ENCODE results near the gene B3GNT5. TPM values are rescaled to one million over a fixed set of nuclear protein-coding genes. Genes with fewer than 3 reads are reported as not detected.

B3GNT5 gene
- total RNA-seq, 1 experiment from 2014 or later, result 7.7 TPM

DNA sequence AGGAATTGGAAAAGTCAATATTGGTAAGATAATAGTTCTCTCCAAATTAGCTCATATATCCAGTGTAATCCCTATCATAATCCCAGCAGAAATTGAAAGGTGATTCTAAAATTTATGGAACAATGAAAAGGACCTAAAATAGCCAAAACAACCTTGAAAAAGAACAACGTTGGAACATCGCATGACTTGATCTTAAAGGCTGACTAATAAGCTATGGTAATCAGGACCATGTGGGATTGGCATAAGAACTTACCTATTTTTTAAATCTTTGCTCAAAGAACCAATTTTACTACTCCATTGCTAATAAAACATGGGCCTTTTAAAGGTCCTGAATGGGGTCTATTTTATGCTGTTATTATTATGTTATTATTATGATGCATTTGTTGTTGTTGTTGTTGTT lies 40.9 kb downstream of the B3GNT5 start (continued):
- TF ChIP-seq, protein P1, sequence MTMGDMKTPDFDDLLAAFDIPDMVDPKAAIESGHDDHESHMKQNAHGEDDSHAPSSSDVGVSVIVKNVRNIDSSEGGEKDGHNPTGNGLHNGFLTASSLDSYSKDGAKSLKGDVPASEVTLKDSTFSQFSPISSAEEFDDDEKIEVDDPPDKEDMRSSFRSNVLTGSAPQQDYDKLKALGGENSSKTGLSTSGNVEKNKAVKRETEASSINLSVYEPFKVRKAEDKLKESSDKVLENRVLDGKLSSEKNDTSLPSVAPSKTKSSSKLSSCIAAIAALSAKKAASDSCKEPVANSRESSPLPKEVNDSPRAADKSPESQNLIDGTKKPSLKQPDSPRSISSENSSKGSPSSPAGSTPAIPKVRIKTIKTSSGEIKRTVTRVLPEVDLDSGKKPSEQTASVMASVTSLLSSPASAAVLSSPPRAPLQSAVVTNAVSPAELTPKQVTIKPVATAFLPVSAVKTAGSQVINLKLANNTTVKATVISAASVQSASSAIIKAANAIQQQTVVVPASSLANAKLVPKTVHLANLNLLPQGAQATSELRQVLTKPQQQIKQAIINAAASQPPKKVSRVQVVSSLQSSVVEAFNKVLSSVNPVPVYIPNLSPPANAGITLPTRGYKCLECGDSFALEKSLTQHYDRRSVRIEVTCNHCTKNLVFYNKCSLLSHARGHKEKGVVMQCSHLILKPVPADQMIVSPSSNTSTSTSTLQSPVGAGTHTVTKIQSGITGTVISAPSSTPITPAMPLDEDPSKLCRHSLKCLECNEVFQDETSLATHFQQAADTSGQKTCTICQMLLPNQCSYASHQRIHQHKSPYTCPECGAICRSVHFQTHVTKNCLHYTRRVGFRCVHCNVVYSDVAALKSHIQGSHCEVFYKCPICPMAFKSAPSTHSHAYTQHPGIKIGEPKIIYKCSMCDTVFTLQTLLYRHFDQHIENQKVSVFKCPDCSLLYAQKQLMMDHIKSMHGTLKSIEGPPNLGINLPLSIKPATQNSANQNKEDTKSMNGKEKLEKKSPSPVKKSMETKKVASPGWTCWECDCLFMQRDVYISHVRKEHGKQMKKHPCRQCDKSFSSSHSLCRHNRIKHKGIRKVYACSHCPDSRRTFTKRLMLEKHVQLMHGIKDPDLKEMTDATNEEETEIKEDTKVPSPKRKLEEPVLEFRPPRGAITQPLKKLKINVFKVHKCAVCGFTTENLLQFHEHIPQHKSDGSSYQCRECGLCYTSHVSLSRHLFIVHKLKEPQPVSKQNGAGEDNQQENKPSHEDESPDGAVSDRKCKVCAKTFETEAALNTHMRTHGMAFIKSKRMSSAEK (CRISPR knock-in tag; IDR thresholded peaks at IDR 0.05; ENCODE audit: borderline replicate concordance), result no peak
- TF ChIP-seq, protein P2, sequence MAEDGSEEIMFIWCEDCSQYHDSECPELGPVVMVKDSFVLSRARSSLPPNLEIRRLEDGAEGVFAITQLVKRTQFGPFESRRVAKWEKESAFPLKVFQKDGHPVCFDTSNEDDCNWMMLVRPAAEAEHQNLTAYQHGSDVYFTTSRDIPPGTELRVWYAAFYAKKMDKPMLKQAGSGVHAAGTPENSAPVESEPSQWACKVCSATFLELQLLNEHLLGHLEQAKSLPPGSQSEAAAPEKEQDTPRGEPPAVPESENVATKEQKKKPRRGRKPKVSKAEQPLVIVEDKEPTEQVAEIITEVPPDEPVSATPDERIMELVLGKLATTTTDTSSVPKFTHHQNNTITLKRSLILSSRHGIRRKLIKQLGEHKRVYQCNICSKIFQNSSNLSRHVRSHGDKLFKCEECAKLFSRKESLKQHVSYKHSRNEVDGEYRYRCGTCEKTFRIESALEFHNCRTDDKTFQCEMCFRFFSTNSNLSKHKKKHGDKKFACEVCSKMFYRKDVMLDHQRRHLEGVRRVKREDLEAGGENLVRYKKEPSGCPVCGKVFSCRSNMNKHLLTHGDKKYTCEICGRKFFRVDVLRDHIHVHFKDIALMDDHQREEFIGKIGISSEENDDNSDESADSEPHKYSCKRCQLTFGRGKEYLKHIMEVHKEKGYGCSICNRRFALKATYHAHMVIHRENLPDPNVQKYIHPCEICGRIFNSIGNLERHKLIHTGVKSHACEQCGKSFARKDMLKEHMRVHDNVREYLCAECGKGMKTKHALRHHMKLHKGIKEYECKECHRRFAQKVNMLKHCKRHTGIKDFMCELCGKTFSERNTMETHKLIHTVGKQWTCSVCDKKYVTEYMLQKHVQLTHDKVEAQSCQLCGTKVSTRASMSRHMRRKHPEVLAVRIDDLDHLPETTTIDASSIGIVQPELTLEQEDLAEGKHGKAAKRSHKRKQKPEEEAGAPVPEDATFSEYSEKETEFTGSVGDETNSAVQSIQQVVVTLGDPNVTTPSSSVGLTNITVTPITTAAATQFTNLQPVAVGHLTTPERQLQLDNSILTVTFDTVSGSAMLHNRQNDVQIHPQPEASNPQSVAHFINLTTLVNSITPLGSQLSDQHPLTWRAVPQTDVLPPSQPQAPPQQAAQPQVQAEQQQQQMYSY (CRISPR knock-in tag; IDR thresholded peaks at IDR 0.05), result no peak
- TF ChIP-seq ARID4B (CRISPR knock-in tag; IDR thresholded peaks at IDR 0.05; ENCODE audit: borderline replicate concordance), result no peak

DNA sequence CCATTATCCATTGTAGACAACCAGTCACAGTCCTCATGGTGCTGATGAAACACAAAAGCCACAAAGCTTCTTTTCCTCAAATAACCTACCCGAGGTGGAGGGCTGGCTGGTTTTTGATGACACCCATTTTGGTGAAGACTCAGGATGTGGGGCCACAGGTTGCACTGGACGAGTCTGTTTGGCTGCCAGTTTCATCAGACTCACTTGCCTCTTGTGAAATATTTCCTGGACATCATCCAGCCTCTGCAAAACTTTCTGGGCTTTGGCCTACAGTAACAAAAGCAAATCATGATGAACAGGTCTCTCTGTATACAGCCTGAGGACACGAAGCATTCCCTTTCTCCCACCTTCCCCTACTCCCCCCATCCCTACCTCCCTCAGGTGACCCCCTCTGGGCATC lies 42.2 kb downstream of the B3GNT5 start:
- CTCF ChIA-PET, result no interaction called here

More for the DNA sequence above, 42.2 kb downstream of the B3GNT5 start:
- Mint-ChIP-seq H3K27me3 (ENCODE audit: low read depth) (no peaks in the 10 kb centered on the region), H3K9me3 (peaks cover 3% of the 10 kb centered on the region; the same call in 1 of the 2 replicates), H3K4me1 (peaks cover 17% of the 10 kb centered on the region), H3K36me3 (peaks cover 18% of the 10 kb centered on the region), H3K27ac (no peak overlapping the region), H3K4me3 (no peak overlapping the region)
- POLR2A ChIA-PET, result no interaction called here
- ATAC-seq (no peak), DNase-seq (ENCODE audit: low spot score) (no peak)
- TF ChIP-seq GABPB1 (CRISPR knock-in tag; IDR thresholded peaks at IDR 0.05) (peak; percentile 92), ARID4B (CRISPR knock-in tag; IDR thresholded peaks at IDR 0.05; ENCODE audit: borderline replicate concordance) (no peak), NR2C2 (CRISPR knock-in tag; IDR thresholded peaks at IDR 0.05) (no peak), SMAD3 (CRISPR knock-in tag; IDR thresholded peaks at IDR 0.05; ENCODE audit: borderline replicate concordance) (no peak)
